Thyroid gland (tissue), 4 donors: Measurements from ENCODE around the gene PLAU.

Source experiments
- CTCF ChIP-seq, 6 experiments: fragments of 200-600 bp in 3 of 6; fragments of 450-650 bp in 3 of 6; sonication (generic) in 3 of 6; IDR thresholded peaks; one replicate each; pipeline ENCODE4 v1.5.1; 2016 to 2019; ENCODE audit warnings: antibody characterized with exemption in 6 of 6, mild to moderate bottlenecking in 2 of 6, inconsistent platforms in 1 of 6, moderate library complexity in 1 of 6
- POLR2A ChIP-seq, 2 donors: fragments of 450-650 bp; IDR thresholded peaks; one replicate each; pipeline ENCODE4 v1.6.1; 2017; ENCODE audit warnings: antibody characterized with exemption in 2 of 2, mild to moderate bottlenecking in 2 of 2, moderate library complexity in 1 of 2

- no peak for TF ChIP-seq CTCF (IDR thresholded peaks at IDR 0.05)
- TF ChIP-seq POLR2A (IDR thresholded peaks at IDR 0.05) = no peak
These were observed 3.0 kb upstream of the PLAU start for GRCh38 chr10:73907841-73908517.
